H9 (cell line): ENCODE results near the gene PTPRC. TPM values are rescaled to one million over a fixed set of nuclear protein-coding genes. Genes with fewer than 3 reads are reported as not detected.

ENCODE experiments used
- DNase-seq: peaks from one replicate; pipeline ENCODE4 v3.0.0-alpha.2; 2017
- H2AFZ ChIP-seq: one replicate; pipeline ENCODE4 v1.6.1; 2013; ENCODE audit warnings: mild to moderate bottlenecking, low read length, control low read depth, moderate library complexity
- H2AK5ac ChIP-seq: 2 replicates; pipeline ENCODE4 v1.6.1; 2013; ENCODE audit warnings: low read length, control low read depth, mixed read lengths; ENCODE audit not compliant: insufficient read length
- H2BK120ac ChIP-seq: one replicate; pipeline ENCODE4 v1.6.1; 2013; ENCODE audit warnings: low read depth, mild to moderate bottlenecking, low read length, control low read depth, inconsistent platforms; ENCODE audit not compliant: poor library complexity, severe bottlenecking
- H2BK12ac ChIP-seq: 2 replicates; pipeline ENCODE4 v1.6.1; 2013; ENCODE audit warnings: low read length, control low read depth, mixed read lengths, low read depth; ENCODE audit not compliant: insufficient read length
- H2BK15ac ChIP-seq: 2 replicates; pipeline ENCODE4 v1.6.1; 2013; ENCODE audit warnings: low read depth, low read length, control low read depth
- H2BK20ac ChIP-seq: one replicate; pipeline ENCODE4 v1.6.1; 2013; ENCODE audit warnings: low read depth, mild to moderate bottlenecking, low read length, control low read depth, inconsistent platforms; ENCODE audit not compliant: poor library complexity, severe bottlenecking
- H2BK5ac ChIP-seq: 2 replicates; pipeline ENCODE4 v1.6.1; 2013; ENCODE audit warnings: low read length, control low read depth, mixed read lengths; ENCODE audit not compliant: insufficient read length
- H3K14ac ChIP-seq: 2 replicates; pipeline ENCODE4 v1.6.1; 2013; ENCODE audit warnings: low read length, control low read depth; ENCODE audit not compliant: insufficient read depth
- H3K18ac ChIP-seq: 2 replicates; pipeline ENCODE4 v1.6.1; 2013; ENCODE audit warnings: low read depth, mild to moderate bottlenecking, mixed read lengths, low read length, control low read depth; ENCODE audit not compliant: insufficient read length
- H3K23ac ChIP-seq: 2 replicates; pipeline ENCODE4 v1.6.1; 2013; ENCODE audit warnings: low read length, control low read depth, mixed read lengths, low read depth; ENCODE audit not compliant: insufficient read length
- H3K23me2 ChIP-seq: 2 replicates; pipeline ENCODE4 v1.6.1; 2013; ENCODE audit warnings: low read depth, mild to moderate bottlenecking, mixed read lengths, low read length, control low read depth; ENCODE audit not compliant: insufficient read length, poor library complexity, severe bottlenecking
- H3K27ac ChIP-seq: 2 replicates; pipeline ENCODE4 v1.5.1; 2013; ENCODE audit warnings: low read length, control low read depth, mixed read lengths, low read depth; ENCODE audit not compliant: insufficient read length
- H3K27me3 ChIP-seq: 2 replicates; pipeline ENCODE4 v1.6.1; 2013; ENCODE audit warnings: low read length, control low read depth, inconsistent platforms; ENCODE audit not compliant: insufficient read depth
- H3K4ac ChIP-seq: 2 replicates; pipeline ENCODE4 v1.6.1; 2013; ENCODE audit warnings: low read depth, mild to moderate bottlenecking, control low read depth, inconsistent platforms, low read length, moderate library complexity
- H3K4me1 ChIP-seq: 2 replicates; pipeline ENCODE4 v1.6.1; 2013; ENCODE audit warnings: low read length, control low read depth, inconsistent platforms; ENCODE audit not compliant: insufficient read depth
- H3K4me2 ChIP-seq: 2 replicates; pipeline ENCODE4 v1.6.1; 2013; ENCODE audit warnings: low read length, control low read depth, mixed read lengths; ENCODE audit not compliant: insufficient read length, insufficient read depth
- H3K56ac ChIP-seq: 2 replicates; pipeline ENCODE4 v1.6.1; 2013; ENCODE audit warnings: low read depth, mild to moderate bottlenecking, mixed read lengths, low read length, control low read depth; ENCODE audit not compliant: insufficient read length
- H3K79me1 ChIP-seq: 2 replicates; pipeline ENCODE4 v1.6.1; 2013; ENCODE audit warnings: low read depth, mild to moderate bottlenecking, moderate library complexity, low read length, control low read depth, inconsistent platforms; ENCODE audit not compliant: insufficient read depth, poor library complexity, severe bottlenecking
- H3K79me2 ChIP-seq: 2 replicates; pipeline ENCODE4 v1.6.1; 2013; ENCODE audit warnings: low read length, control low read depth, inconsistent platforms; ENCODE audit not compliant: insufficient read depth
- H3K9ac ChIP-seq: 2 replicates; pipeline ENCODE4 v1.6.1; 2013; ENCODE audit warnings: low read length, control low read depth, mixed read lengths; ENCODE audit not compliant: insufficient read length; ENCODE audit errors: extremely low read depth
- H3K9me3 ChIP-seq: one replicate; pipeline ENCODE4 v1.6.1; 2013; ENCODE audit warnings: low read depth, low read length, inconsistent platforms; ENCODE audit not compliant: control insufficient read depth
- H3T11ph ChIP-seq: one replicate; pipeline ENCODE4 v1.6.1; 2013; ENCODE audit warnings: mild to moderate bottlenecking, low read length, control low read depth, inconsistent platforms
- H4K20me1 ChIP-seq: one replicate; pipeline ENCODE4 v1.6.1; 2013; ENCODE audit not compliant: control insufficient read depth, insufficient read length, insufficient read depth
- H4K5ac ChIP-seq: 2 replicates; pipeline ENCODE4 v1.6.1; 2013; ENCODE audit warnings: low read depth, mild to moderate bottlenecking, mixed read lengths, low read length, control low read depth; ENCODE audit not compliant: insufficient read length
- H4K8ac ChIP-seq: replicated peaks from 2 replicates; pipeline ENCODE4 v1.6.1; 2013; ENCODE audit warnings: low read length, control low read depth, mixed read lengths, low read depth; ENCODE audit not compliant: insufficient read length
- H4K91ac ChIP-seq: 2 replicates; pipeline ENCODE4 v1.6.1; 2013; ENCODE audit warnings: low read depth, mild to moderate bottlenecking, moderate library complexity, mixed read lengths, low read length, control low read depth; ENCODE audit not compliant: insufficient read length
- H3K27ac Mint-ChIP-seq, 3 experiments: 2 replicates in 2 of 3; 3 replicates in 1 of 3; pipeline ENCODE4 v1.8.0; 2020 to 2021; ENCODE audit warnings: mixed read lengths in 3 of 3, mild to moderate bottlenecking in 1 of 3, moderate library complexity in 1 of 3
- H3K27me3 Mint-ChIP-seq: 2 replicates; pipeline ENCODE4 v1.8.0; 2021; ENCODE audit warnings: low read depth, mild to moderate bottlenecking, moderate library complexity, mixed read lengths
- H3K36me3 Mint-ChIP-seq, 3 experiments: 2 replicates in 2 of 3; 3 replicates in 1 of 3; pipeline ENCODE4 v1.8.0; 2020 to 2021; ENCODE audit warnings: low read depth in 3 of 3, mixed read lengths in 3 of 3; ENCODE audit not compliant: insufficient read depth in 1 of 3
- H3K4me1 Mint-ChIP-seq, 2 experiments: 2 replicates each; pipeline ENCODE4 v1.8.0; 2020; ENCODE audit warnings: mixed read lengths in 2 of 2
- H3K4me3 Mint-ChIP-seq, 2 experiments: 2 replicates in 1 of 2; 3 replicates in 1 of 2; pipeline ENCODE4 v1.8.0; 2020 to 2021; ENCODE audit warnings: mild to moderate bottlenecking in 2 of 2, mixed read lengths in 2 of 2, moderate library complexity in 1 of 2
- H3K9me3 Mint-ChIP-seq, 2 experiments: 2 replicates in 1 of 2; 3 replicates in 1 of 2; pipeline ENCODE4 v1.8.0; 2020; ENCODE audit warnings: mild to moderate bottlenecking in 2 of 2, mixed read lengths in 2 of 2, moderate library complexity in 1 of 2
- total RNA-seq: library from RNA; stranded (reverse); gene quantifications from 2 replicates; pipeline ENCODE4 v1.2.1, GENCODE V29; 2021
- TF ChIP-seq, protein P1 (sequence below): fragments of 200-600 bp; sonication (generic); conservative IDR thresholded peaks from 3 replicates; pipeline ENCODE4 v1.8.0; 2021; ENCODE audit warnings: antibody characterized with exemption, mild to moderate bottlenecking

PTPRC gene
- total RNA-seq, 1 experiment from 2014 or later = not detected

- Histone ChIP-seq H2BK20ac (no peak overlapping the region), H2BK5ac (no peak overlapping the region), H3K23ac (no peak overlapping the region), H3K56ac (no peak overlapping the region), H3K79me2 (no peaks in the 10 kb centered on the region), H3K9me3 (no peaks in the 10 kb centered on the region), H2AK5ac (no peak overlapping the region), H3K14ac (no peak overlapping the region), H3K4ac (no peak overlapping the region), H2BK12ac (no peak overlapping the region), H3K27ac (no peak overlapping the region), H3T11ph (no peak overlapping the region), H3K27me3 (no peaks in the 10 kb centered on the region), H2BK120ac (no peak overlapping the region), H3K23me2 (no peaks in the 10 kb centered on the region), H3K18ac (no peak overlapping the region), H4K91ac (no peak overlapping the region), H2AFZ (no peak overlapping the region), H3K4me2 (no peak overlapping the region), H2BK15ac (no peak overlapping the region), H3K9ac (no peak overlapping the region), H3K79me1 (no peaks in the 10 kb centered on the region), H4K20me1 (no peaks in the 10 kb centered on the region), H4K5ac (no peak overlapping the region), H3K4me1 (no peaks in the 10 kb centered on the region; the same call in 1 of the 2 replicates), H4K8ac (no peak overlapping the region)
- Mint-ChIP-seq H3K36me3 (peaks cover 0 to 5% (median 0%) of the 10 kb centered on the region in 3 experiments; a peak in 2 of 7 replicates), H3K27me3 (no peaks in the 10 kb centered on the region), H3K4me1 (peaks cover 19 to 30% of the 10 kb centered on the region in 2 experiments), H3K4me3 (no peak overlapping the region), H3K27ac (no peak overlapping the region), H3K9me3 (peaks cover 0 to 2% of the 10 kb centered on the region in 2 experiments; a peak in 1 of 5 replicates)
- DNase-seq = no peak
- TF ChIP-seq, protein P1, sequence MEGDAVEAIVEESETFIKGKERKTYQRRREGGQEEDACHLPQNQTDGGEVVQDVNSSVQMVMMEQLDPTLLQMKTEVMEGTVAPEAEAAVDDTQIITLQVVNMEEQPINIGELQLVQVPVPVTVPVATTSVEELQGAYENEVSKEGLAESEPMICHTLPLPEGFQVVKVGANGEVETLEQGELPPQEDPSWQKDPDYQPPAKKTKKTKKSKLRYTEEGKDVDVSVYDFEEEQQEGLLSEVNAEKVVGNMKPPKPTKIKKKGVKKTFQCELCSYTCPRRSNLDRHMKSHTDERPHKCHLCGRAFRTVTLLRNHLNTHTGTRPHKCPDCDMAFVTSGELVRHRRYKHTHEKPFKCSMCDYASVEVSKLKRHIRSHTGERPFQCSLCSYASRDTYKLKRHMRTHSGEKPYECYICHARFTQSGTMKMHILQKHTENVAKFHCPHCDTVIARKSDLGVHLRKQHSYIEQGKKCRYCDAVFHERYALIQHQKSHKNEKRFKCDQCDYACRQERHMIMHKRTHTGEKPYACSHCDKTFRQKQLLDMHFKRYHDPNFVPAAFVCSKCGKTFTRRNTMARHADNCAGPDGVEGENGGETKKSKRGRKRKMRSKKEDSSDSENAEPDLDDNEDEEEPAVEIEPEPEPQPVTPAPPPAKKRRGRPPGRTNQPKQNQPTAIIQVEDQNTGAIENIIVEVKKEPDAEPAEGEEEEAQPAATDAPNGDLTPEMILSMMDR = no peak
Observed at GRCh38 chr1:198648592-198648991, 9.8 kb downstream of the PTPRC start.
